ENCODE data around the gene SPINT1. TPM values are rescaled to one million over a fixed set of nuclear protein-coding genes. Genes with fewer than 3 reads are reported as not detected.
"Not testable (repeated sequence)": the region's sequence is repeated elsewhere in the genome, so short reads cannot be mapped to it uniquely, and the experiment has no call there.

The SPINT1 gene
- total RNA-seq, 1 donor from 2014 or later, result 6.0 TPM

DNA sequence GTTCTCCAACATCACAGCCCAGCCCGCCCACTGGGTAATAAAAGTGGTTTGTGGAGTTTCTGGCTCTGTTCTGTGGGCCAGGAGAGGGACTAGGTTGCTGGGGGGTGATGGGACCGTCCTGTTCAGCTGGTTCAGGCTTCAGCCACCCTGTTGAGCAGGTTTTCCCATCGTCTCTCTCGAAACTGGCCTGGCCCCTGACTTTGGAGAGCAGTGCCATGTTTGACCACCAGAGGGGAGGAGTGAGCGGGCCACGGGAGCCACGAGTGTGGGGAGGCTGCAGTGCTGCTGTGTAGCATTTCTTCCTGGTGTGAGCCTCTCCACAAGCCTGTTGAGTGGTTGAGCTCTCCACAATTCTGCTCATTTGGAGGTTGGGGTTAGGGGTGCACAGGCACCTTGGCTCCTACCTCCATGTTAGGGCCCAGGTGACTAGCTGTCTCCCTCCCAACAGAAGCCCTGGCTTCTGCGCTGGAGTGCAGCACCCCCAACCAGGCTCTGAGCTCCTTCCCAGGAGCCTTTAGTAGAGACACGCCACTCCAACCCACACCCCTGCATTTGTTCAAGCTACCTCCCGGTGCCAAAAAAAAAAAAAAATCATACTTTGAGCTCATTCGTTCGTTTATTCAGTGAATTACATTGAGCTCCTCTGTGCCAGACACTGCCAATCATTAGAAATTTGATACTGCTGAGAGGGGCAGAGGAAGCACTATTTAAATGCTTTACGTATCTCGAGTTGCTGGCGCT, 13.9 kb downstream of the SPINT1 start:
- no peaks in the 10 kb centered on the region for H3K36me3 Mint-ChIP-seq (ENCODE audit: unreplicated experiment)
- TF ChIP-seq, protein P1, sequence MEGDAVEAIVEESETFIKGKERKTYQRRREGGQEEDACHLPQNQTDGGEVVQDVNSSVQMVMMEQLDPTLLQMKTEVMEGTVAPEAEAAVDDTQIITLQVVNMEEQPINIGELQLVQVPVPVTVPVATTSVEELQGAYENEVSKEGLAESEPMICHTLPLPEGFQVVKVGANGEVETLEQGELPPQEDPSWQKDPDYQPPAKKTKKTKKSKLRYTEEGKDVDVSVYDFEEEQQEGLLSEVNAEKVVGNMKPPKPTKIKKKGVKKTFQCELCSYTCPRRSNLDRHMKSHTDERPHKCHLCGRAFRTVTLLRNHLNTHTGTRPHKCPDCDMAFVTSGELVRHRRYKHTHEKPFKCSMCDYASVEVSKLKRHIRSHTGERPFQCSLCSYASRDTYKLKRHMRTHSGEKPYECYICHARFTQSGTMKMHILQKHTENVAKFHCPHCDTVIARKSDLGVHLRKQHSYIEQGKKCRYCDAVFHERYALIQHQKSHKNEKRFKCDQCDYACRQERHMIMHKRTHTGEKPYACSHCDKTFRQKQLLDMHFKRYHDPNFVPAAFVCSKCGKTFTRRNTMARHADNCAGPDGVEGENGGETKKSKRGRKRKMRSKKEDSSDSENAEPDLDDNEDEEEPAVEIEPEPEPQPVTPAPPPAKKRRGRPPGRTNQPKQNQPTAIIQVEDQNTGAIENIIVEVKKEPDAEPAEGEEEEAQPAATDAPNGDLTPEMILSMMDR (IDR thresholded peaks at IDR 0.05; ENCODE audit: partially characterized antibody, unreplicated experiment), result peak; percentile 92
- peaks cover 2% of the 10 kb centered on the region for H3K27me3 Mint-ChIP-seq (ENCODE audit: unreplicated experiment)
- H3K9me3 Mint-ChIP-seq (ENCODE audit: unreplicated experiment), result peaks cover 4% of the 10 kb centered on the region
- no peak overlapping the region for H3K4me3 Mint-ChIP-seq (ENCODE audit: unreplicated experiment)
- H3K4me1 Mint-ChIP-seq (ENCODE audit: low read depth, unreplicated experiment), result peaks cover 1% of the 10 kb centered on the region
- no peak overlapping the region for H3K27ac Mint-ChIP-seq (ENCODE audit: unreplicated experiment)
- peak; percentile 90 for DNase-seq

DNA sequence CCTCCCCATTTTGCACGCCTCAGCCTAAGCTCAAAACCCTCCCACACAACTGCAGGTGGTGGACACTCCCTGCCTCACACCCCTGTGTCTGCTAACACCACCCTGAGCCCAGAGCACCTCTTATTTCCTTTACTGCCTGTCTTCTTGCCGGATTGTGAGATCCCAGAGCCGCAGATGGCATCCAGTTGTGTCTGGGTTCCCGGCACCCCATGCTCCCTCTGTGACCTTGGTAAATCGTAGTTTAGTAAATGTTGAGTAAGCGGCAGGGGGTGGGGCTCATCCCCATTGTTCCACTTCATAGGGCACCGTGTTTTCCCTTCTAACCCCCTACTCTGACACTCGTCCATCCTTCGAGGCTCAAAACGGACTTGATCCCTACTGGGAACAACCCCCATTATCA, 14.9 kb downstream of the SPINT1 start:
- Mint-ChIP-seq H3K36me3 (ENCODE audit: unreplicated experiment) (no peaks in the 10 kb centered on the region), H3K9me3 (ENCODE audit: unreplicated experiment) (peaks cover 6% of the 10 kb centered on the region), H3K4me3 (ENCODE audit: unreplicated experiment) (no peak overlapping the region), H3K27me3 (ENCODE audit: unreplicated experiment) (peaks cover 2% of the 10 kb centered on the region), H3K4me1 (ENCODE audit: low read depth, unreplicated experiment) (peaks cover 3% of the 10 kb centered on the region), H3K27ac (ENCODE audit: unreplicated experiment) (no peak overlapping the region)
- DNase-seq, result no peak
- TF ChIP-seq, protein P1 (IDR thresholded peaks at IDR 0.05; ENCODE audit: partially characterized antibody, unreplicated experiment), result no peak

DNA sequence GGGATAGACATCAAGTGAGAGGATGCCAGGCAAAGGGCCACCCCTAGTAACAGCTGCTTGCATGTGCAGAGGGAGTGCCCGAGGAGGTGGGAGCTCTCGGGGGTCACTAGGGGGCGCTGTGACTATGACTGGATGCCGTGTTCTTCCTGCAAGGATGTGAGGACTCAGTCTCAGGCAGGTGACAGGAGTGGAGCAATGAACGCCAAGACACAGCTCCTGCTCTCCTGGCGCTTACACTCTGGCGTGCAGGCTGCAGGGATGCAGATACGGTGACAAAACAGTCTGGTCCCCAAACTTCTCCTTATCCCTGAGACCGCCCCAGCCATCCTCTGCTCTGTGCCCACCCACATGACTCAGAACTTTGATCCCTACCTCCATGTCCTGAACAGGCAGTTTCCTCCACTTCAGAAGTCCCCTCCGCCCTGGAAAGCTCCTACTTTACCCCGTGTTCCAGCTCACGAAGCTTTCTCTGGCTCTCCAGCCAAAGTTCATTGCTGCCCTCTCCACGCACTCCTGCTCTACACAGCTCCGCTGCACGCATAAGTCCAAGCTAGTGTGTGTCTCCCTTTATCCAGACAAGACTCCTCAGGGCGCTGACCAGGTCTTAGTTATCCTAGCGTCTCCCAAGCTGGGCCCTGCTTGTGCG, 15.5 kb downstream of the SPINT1 start:
- H3K27ac Mint-ChIP-seq (ENCODE audit: unreplicated experiment), result no peak overlapping the region
- peaks cover 3% of the 10 kb centered on the region for H3K4me1 Mint-ChIP-seq (ENCODE audit: low read depth, unreplicated experiment)
- no peak overlapping the region for H3K4me3 Mint-ChIP-seq (ENCODE audit: unreplicated experiment)
- peaks cover 6% of the 10 kb centered on the region for H3K9me3 Mint-ChIP-seq (ENCODE audit: unreplicated experiment)
- no peaks in the 10 kb centered on the region for H3K36me3 Mint-ChIP-seq (ENCODE audit: unreplicated experiment)
- TF ChIP-seq, protein P1 (IDR thresholded peaks at IDR 0.05; ENCODE audit: partially characterized antibody, unreplicated experiment), result peak; percentile 84
- H3K27me3 Mint-ChIP-seq (ENCODE audit: unreplicated experiment), result peaks cover 2% of the 10 kb centered on the region
- DNase-seq, result peak; percentile 88

DNA sequence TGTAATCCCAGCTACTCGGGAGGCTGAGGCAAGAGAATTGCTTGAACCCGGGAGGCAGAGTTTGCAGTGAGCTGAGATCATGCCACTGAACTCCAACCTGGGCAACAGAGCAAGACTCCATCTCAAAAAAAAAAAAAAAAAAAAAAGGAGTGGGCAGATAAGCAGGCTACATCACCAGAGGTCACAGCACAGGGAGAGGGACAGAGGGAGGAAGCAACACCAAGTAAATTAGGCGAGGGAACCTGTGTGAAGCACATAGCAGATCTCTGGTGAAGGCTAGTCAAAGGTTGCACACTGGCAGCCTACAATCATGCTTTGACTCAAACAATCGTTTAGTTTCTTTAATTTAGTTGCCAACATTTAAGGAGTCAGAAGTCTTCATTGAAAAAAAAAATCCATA, 17.3 kb downstream of the SPINT1 start:
- not testable (repeated sequence) for H3K4me3 Mint-ChIP-seq (ENCODE audit: unreplicated experiment); H3K9me3 Mint-ChIP-seq (ENCODE audit: unreplicated experiment); H3K27me3 Mint-ChIP-seq (ENCODE audit: unreplicated experiment); H3K27ac Mint-ChIP-seq (ENCODE audit: unreplicated experiment); H3K4me1 Mint-ChIP-seq (ENCODE audit: low read depth, unreplicated experiment); DNase-seq; H3K36me3 Mint-ChIP-seq (ENCODE audit: unreplicated experiment)

DNA sequence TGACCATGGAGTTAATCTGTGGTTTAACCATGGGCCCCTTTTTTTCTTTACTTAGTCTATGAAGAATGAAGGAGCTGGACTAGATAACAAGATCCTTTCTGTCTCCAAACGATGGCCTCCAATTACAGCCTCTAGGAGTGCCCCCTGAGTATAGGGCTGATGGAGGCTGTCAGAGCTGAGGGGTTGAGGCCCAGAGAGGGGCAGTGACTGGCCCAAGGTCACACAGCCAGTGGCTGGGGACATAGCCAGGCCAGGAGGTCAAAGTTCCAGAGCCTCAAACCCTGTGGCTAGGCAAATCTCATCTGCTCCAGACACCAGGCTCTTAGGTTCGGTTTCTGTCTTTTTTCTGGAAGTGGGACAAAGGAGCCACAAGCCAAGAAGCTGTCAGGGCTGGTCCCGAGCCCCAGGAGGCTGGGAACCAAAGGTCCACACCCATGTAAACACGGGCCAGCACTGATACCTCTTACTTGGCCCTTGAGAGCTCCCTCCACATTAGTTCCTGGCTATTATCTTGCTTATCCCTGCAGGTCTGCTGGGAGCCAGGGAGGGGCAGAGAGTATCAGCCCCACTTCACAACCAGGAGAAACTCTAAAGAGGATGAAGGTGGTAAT, 19.9 kb downstream of the SPINT1 start:
- TF ChIP-seq, protein P1 (IDR thresholded peaks at IDR 0.05; ENCODE audit: partially characterized antibody, unreplicated experiment), result no peak
- peaks cover 4% of the 10 kb centered on the region for H3K9me3 Mint-ChIP-seq (ENCODE audit: unreplicated experiment)
- peaks cover 3% of the 10 kb centered on the region for H3K4me1 Mint-ChIP-seq (ENCODE audit: low read depth, unreplicated experiment)
- H3K27ac Mint-ChIP-seq (ENCODE audit: unreplicated experiment), result no peak overlapping the region
- no peak for DNase-seq
- no peak overlapping the region for H3K4me3 Mint-ChIP-seq (ENCODE audit: unreplicated experiment)
- H3K27me3 Mint-ChIP-seq (ENCODE audit: unreplicated experiment), result no peaks in the 10 kb centered on the region
- no peaks in the 10 kb centered on the region for H3K36me3 Mint-ChIP-seq (ENCODE audit: unreplicated experiment)

Data from glutamatergic neuron (in vitro differentiated cells).